Astrocyte (in vitro differentiated cells and primary cell): ENCODE data around the gene PARD3B. TPM values are rescaled to one million over a fixed set of nuclear protein-coding genes. Genes with fewer than 3 reads are reported as not detected.

Experiments used
- DNase-seq: peaks from one replicate; pipeline ENCODE4 v3.0.0-alpha.2; 2010; ENCODE audit warnings: low read depth
- FAIRE-seq: peaks from 2 replicates; lab custom pipeline; 2011; peaks lifted over from hg19 to GRCh38; lab: Jason Lieb, UNC
- H2AFZ ChIP-seq: 2 replicates; pipeline ENCODE4 v1.6.0; 2012; ENCODE audit warnings: low read depth, low read length, inconsistent platforms
- H3K27ac ChIP-seq: 2 replicates; pipeline ENCODE4 v1.5.1; 2011; ENCODE audit warnings: low read depth, low read length, inconsistent platforms
- H3K27me3 ChIP-seq: 2 replicates; pipeline ENCODE4 v1.6.0; 2011; ENCODE audit warnings: low read length, inconsistent platforms; ENCODE audit not compliant: insufficient read depth
- H3K36me3 ChIP-seq: 2 replicates; pipeline ENCODE4 v1.5.1; 2011; ENCODE audit warnings: low read length, inconsistent platforms; ENCODE audit not compliant: insufficient read depth
- H3K4me1 ChIP-seq: 2 replicates; pipeline ENCODE4 v1.5.1; 2011; ENCODE audit warnings: low read length, inconsistent platforms; ENCODE audit not compliant: insufficient read depth
- H3K4me2 ChIP-seq: 2 replicates; pipeline ENCODE4 v1.6.0; 2012; ENCODE audit warnings: low read length, inconsistent platforms
- H3K4me3 ChIP-seq: 2 replicates; pipeline ENCODE4 v1.5.1; 2011; ENCODE audit warnings: low read depth, mild to moderate bottlenecking, low read length, inconsistent platforms; ENCODE audit not compliant: insufficient read depth
- H3K79me2 ChIP-seq: 2 replicates; pipeline ENCODE4 v1.6.0; 2012; ENCODE audit warnings: mild to moderate bottlenecking, low read length, inconsistent platforms; ENCODE audit not compliant: insufficient read depth
- H3K9ac ChIP-seq: 2 replicates; pipeline ENCODE4 v1.6.0; 2012; ENCODE audit warnings: mild to moderate bottlenecking, low read length, inconsistent platforms
- H3K9me3 ChIP-seq: 2 replicates; pipeline ENCODE4 v1.5.1; 2012; ENCODE audit warnings: low read depth, mild to moderate bottlenecking, low read length, inconsistent platforms; ENCODE audit not compliant: insufficient read depth
- H4K20me1 ChIP-seq: 2 replicates; pipeline ENCODE4 v1.6.0; 2012; ENCODE audit warnings: low read length, inconsistent platforms; ENCODE audit not compliant: insufficient read depth
- H3K27ac Mint-ChIP-seq: one replicate; pipeline ENCODE4 v1.8.0; 2021; ENCODE audit warnings: mild to moderate bottlenecking, mixed read lengths; ENCODE audit not compliant: unreplicated experiment
- H3K27me3 Mint-ChIP-seq: one replicate; pipeline ENCODE4 v1.8.0; 2021; ENCODE audit warnings: low read depth, mixed read lengths; ENCODE audit not compliant: unreplicated experiment
- H3K36me3 Mint-ChIP-seq: one replicate; pipeline ENCODE4 v1.8.0; 2021; ENCODE audit warnings: low read depth, mixed read lengths; ENCODE audit not compliant: unreplicated experiment
- H3K4me1 Mint-ChIP-seq: one replicate; pipeline ENCODE4 v1.8.0; 2021; ENCODE audit warnings: low read depth, mixed read lengths; ENCODE audit not compliant: unreplicated experiment
- H3K4me3 Mint-ChIP-seq: one replicate; pipeline ENCODE4 v1.8.0; 2021; ENCODE audit warnings: mild to moderate bottlenecking, moderate library complexity, mixed read lengths; ENCODE audit not compliant: unreplicated experiment
- H3K9me3 Mint-ChIP-seq: one replicate; pipeline ENCODE4 v1.8.0; 2021; ENCODE audit warnings: mild to moderate bottlenecking, mixed read lengths; ENCODE audit not compliant: unreplicated experiment
- EZH2 ChIP-seq: IDR thresholded peaks from 2 replicates; pipeline ENCODE4 v1.6.1; 2012; ENCODE audit warnings: mild to moderate bottlenecking, low read length, inconsistent platforms; ENCODE audit not compliant: insufficient read depth
- total RNA-seq: library from RNA; stranded (reverse); gene quantifications from 2 replicates; pipeline ENCODE4 v1.2.1, GENCODE V29; 2021
- TF ChIP-seq, protein P1 (sequence below): IDR thresholded peaks from 2 replicates; pipeline ENCODE4 v1.5.1; 2011; ENCODE audit warnings: low read depth, mild to moderate bottlenecking, inconsistent platforms, low read length, moderate library complexity; ENCODE audit not compliant: insufficient read depth

PARD3B gene
- total RNA-seq, 1 donor from 2014 or later = 6.5 TPM

GRCh38 chr2:205358351-205358815, 813.1 kb downstream of the PARD3B start:
- H3K27me3 Mint-ChIP-seq = no peaks in the 10 kb centered on the region
- Histone ChIP-seq H3K27me3 (no peaks in the 10 kb centered on the region), H3K4me3 (no peak overlapping the region), H2AFZ (no peak overlapping the region), H3K4me1 (peaks cover 9% of the 10 kb centered on the region), H4K20me1 (no peaks in the 10 kb centered on the region), H3K27ac (no peak overlapping the region), H3K9ac (no peak overlapping the region), H3K36me3 (no peaks in the 10 kb centered on the region), H3K9me3 (no peaks in the 10 kb centered on the region), H3K4me2 (peak overlapping the region; percentile 45), H3K79me2 (no peaks in the 10 kb centered on the region)
- peaks cover 18% of the 10 kb centered on the region for H3K4me1 Mint-ChIP-seq
- FAIRE-seq (no peak), DNase-seq (peak; percentile 8)
- no peaks in the 10 kb centered on the region for H3K9me3 Mint-ChIP-seq
- H3K36me3 Mint-ChIP-seq = no peaks in the 10 kb centered on the region
- TF ChIP-seq EZH2 = no peak
- TF ChIP-seq, protein P1, sequence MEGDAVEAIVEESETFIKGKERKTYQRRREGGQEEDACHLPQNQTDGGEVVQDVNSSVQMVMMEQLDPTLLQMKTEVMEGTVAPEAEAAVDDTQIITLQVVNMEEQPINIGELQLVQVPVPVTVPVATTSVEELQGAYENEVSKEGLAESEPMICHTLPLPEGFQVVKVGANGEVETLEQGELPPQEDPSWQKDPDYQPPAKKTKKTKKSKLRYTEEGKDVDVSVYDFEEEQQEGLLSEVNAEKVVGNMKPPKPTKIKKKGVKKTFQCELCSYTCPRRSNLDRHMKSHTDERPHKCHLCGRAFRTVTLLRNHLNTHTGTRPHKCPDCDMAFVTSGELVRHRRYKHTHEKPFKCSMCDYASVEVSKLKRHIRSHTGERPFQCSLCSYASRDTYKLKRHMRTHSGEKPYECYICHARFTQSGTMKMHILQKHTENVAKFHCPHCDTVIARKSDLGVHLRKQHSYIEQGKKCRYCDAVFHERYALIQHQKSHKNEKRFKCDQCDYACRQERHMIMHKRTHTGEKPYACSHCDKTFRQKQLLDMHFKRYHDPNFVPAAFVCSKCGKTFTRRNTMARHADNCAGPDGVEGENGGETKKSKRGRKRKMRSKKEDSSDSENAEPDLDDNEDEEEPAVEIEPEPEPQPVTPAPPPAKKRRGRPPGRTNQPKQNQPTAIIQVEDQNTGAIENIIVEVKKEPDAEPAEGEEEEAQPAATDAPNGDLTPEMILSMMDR = no peak
- no peak overlapping the region for H3K4me3 Mint-ChIP-seq
- peak overlapping the region; percentile 83 for H3K27ac Mint-ChIP-seq

GRCh38 chr2:205361272-205361671, 816.0 kb downstream of the PARD3B start:
- DNase-seq (no peak), FAIRE-seq (no peak)
- Mint-ChIP-seq H3K9me3 (no peaks in the 10 kb centered on the region), H3K27ac (no peak overlapping the region), H3K4me3 (no peak overlapping the region), H3K36me3 (no peaks in the 10 kb centered on the region), H3K27me3 (no peaks in the 10 kb centered on the region), H3K4me1 (peaks cover 18% of the 10 kb centered on the region)
- no peak overlapping the region for H3K9ac ChIP-seq
- no peaks in the 10 kb centered on the region for H4K20me1 ChIP-seq
- no peak overlapping the region for H3K4me3 ChIP-seq
- H3K79me2 ChIP-seq = no peaks in the 10 kb centered on the region
- H3K27ac ChIP-seq = no peak overlapping the region
- no peaks in the 10 kb centered on the region for H3K27me3 ChIP-seq
- H3K4me2 ChIP-seq = no peak overlapping the region
- H3K4me1 ChIP-seq = peaks cover 9% of the 10 kb centered on the region
- H3K36me3 ChIP-seq = no peaks in the 10 kb centered on the region
- TF ChIP-seq, protein P1 = no peak
- TF ChIP-seq EZH2 = no peak
- H3K9me3 ChIP-seq = no peaks in the 10 kb centered on the region
- H2AFZ ChIP-seq = no peak overlapping the region

DNA sequence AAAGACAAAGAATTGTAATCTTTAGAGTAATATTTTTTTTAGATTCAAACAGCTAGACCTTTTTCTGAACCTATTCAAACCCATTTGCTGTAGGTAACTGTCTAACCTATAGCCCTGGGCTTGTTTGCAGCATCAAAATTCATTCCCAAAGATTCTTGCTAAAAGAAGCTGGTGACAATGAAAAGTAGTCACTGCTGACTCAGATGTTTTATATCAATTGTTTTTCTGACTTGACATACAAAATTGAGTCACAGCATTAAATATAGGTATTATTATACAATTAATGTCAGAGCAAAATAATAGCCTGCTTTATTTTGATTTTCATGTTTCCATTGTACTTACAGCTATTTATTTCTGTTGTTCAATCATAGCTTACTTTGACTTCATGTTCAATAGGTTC, 816.7 kb downstream of the PARD3B start:
- TF ChIP-seq, protein P1 = no peak
- no peak for TF ChIP-seq EZH2
- H3K79me2 ChIP-seq = no peaks in the 10 kb centered on the region
- Mint-ChIP-seq H3K27me3 (no peaks in the 10 kb centered on the region), H3K27ac (no peak overlapping the region), H3K9me3 (no peaks in the 10 kb centered on the region), H3K4me1 (peaks cover 20% of the 10 kb centered on the region), H3K36me3 (no peaks in the 10 kb centered on the region), H3K4me3 (no peak overlapping the region)
- FAIRE-seq = no peak
- no peaks in the 10 kb centered on the region for H4K20me1 ChIP-seq
- peaks cover 11% of the 10 kb centered on the region for H3K4me1 ChIP-seq
- no peaks in the 10 kb centered on the region for H3K9me3 ChIP-seq
- no peak overlapping the region for H3K4me3 ChIP-seq
- H3K27me3 ChIP-seq = no peaks in the 10 kb centered on the region
- no peak for DNase-seq
- H3K27ac ChIP-seq = no peak overlapping the region
- no peak overlapping the region for H3K9ac ChIP-seq
- H2AFZ ChIP-seq = no peak overlapping the region
- no peaks in the 10 kb centered on the region for H3K36me3 ChIP-seq
- no peak overlapping the region for H3K4me2 ChIP-seq
